Measurements from ENCODE around the gene ZNF17. TPM values are rescaled to one million over a fixed set of nuclear protein-coding genes. Genes with fewer than 3 reads are reported as not detected.

The ZNF17 gene
- total and polyA plus RNA-seq, 2 donors from 2014 or later, result 3.6 to 17.7 TPM

DNA sequence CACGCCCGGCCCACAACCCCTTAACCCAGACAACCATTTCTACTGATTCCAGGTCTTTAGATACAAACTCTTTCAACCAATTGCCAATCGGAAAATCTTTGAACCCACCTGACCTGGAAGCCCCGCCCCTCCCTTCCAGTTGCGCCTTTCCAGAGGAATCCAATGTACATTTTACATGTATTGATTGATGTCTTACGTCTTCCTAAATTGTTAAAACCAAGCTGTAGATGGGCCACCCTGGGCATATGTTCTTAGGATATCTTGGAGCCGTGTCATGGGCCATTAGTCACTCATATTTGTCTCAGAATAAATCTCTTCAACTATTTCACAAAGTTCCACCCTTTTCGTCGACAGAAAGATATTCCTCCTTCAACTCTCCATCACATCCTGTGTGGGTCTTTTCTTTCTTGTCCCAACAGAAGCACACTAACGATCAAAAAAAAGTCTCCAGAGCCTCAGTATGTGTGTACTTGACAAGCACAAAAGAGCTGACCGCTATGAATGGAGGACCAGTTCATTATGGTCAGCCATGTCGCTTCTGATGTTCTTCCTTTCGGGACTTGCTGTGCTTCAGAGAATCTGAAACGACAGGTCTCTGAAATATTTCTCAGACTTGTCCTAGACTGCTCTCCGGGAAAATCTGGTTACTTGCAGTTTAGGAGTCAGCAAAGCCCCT, 23.6 kb downstream of the ZNF17 start:
- H3K27ac ChIP-seq (ENCODE audit: low read depth in 2 of 2, low read length in 2 of 2), result no peak overlapping the region
- DNase-seq, result peak in 2 of 5 donors; percentile 30 to 59

DNA sequence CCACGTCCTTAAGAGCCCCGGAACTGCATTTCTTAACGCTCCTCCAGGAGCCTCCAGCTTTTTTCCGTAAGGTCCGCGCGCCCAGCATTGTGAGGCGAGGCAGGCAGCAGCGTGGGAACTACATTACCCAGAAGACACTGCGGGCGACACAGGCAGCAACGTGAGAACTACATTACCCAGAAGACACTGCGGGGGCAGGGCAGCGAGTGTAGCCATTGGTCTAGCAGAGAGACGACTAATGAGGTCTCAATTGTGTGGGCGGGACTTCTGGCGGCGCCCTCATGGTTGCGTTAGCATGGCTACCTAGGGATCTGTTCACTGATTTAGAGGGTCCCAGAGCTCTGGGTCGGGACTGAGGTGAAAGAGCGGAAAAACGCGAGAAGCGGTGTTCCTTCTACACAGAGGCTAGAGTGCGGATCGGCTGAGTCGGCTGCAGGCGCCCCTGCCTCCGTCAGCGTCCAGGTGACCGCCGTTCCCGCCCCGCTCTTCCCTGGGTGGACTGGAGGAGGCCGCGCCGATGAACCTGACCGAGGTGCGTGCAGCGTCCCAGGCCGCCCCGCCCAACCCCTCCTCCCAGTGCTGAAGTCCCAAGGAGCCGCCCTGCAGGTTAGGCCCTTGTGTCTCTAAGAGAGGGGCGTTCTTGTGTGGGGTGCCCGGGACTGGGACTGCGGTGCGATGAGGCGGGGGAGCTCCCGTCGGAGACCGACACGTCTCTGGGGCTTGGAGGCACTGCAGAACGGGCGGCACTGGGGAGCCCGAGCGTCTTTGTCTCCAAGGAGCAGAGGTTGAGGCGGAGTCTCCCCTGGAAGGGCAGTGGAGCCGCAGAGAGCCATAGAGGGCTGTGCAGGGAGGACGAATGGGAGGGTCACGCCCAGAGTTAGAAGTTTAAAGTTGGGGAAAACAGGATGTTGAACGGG, 24.4 kb downstream of the ZNF17 start, which contains the start of gene ZNF749:
TSS of gene ZNF749 (plus strand) at position 264 of the 917 bp plus-strand sequence. CDS start at position 518, 254 bp downstream.
- TF ChIP-seq, protein P1, sequence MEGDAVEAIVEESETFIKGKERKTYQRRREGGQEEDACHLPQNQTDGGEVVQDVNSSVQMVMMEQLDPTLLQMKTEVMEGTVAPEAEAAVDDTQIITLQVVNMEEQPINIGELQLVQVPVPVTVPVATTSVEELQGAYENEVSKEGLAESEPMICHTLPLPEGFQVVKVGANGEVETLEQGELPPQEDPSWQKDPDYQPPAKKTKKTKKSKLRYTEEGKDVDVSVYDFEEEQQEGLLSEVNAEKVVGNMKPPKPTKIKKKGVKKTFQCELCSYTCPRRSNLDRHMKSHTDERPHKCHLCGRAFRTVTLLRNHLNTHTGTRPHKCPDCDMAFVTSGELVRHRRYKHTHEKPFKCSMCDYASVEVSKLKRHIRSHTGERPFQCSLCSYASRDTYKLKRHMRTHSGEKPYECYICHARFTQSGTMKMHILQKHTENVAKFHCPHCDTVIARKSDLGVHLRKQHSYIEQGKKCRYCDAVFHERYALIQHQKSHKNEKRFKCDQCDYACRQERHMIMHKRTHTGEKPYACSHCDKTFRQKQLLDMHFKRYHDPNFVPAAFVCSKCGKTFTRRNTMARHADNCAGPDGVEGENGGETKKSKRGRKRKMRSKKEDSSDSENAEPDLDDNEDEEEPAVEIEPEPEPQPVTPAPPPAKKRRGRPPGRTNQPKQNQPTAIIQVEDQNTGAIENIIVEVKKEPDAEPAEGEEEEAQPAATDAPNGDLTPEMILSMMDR (IDR thresholded peaks at IDR 0.05; ENCODE audit: borderline replicate concordance, extremely low read depth, insufficient read depth), result peak; percentile 3
- FAIRE-seq, result peak; percentile 96
- Histone ChIP-seq H3K9me3 (ENCODE audit: control insufficient read depth in 2 of 3, insufficient read depth in 1 of 3, low read length in 3 of 3) (peaks cover 0 to 2% (median 0%) of the 10 kb centered on the region in 3 donors), H3K27me3 (ENCODE audit: control insufficient read depth, insufficient read depth, low read length) (no peaks in the 10 kb centered on the region), H3K27ac (ENCODE audit: low read depth in 2 of 2, low read length in 2 of 2) (peak within 1 kb of the TSS in 1 of 2 donors; percentile 43), H3K4me1 (ENCODE audit: control insufficient read depth in 2 of 3, insufficient read depth in 2 of 3, low read depth in 1 of 3, low read length in 3 of 3) (peaks cover 0 to 12% (median 10%) of the 10 kb centered on the region in 3 donors), H3K4me3 (ENCODE audit: low read length in 3 of 3) (peak within 1 kb of the TSS; percentile 74 to 96 (median 83)), H3K9ac (ENCODE audit: low read length in 3 of 3) (peak within 1 kb of the TSS; percentile 67 to 84 (median 73)), H3K36me3 (ENCODE audit: control insufficient read depth in 2 of 3, insufficient read depth in 3 of 3, low read length in 3 of 3) (peaks cover 4 to 6% (median 5%) of the 10 kb centered on the region in 3 donors)
- intact Hi-C loops (cut with DNase I), result no loop called here
- DNase-seq, result peak; percentile 99

More for the DNA sequence above, 23.6 kb downstream of the ZNF17 start:
- peaks cover 4 to 6% (median 5%) of the 10 kb centered on the region in 3 donors for H3K36me3 ChIP-seq (ENCODE audit: control insufficient read depth in 2 of 3, insufficient read depth in 3 of 3, low read length in 3 of 3)
- peaks cover 0 to 2% (median 0%) of the 10 kb centered on the region in 3 donors for H3K9me3 ChIP-seq (ENCODE audit: control insufficient read depth in 2 of 3, insufficient read depth in 1 of 3, low read length in 3 of 3)
- H3K27me3 ChIP-seq (ENCODE audit: control insufficient read depth, insufficient read depth, low read length), result no peaks in the 10 kb centered on the region
- peak overlapping the region; percentile 74 to 96 (median 83) for H3K4me3 ChIP-seq (ENCODE audit: low read length in 3 of 3)
- intact Hi-C loops (cut with DNase I), result no loop called here
- no peak for FAIRE-seq
- peak overlapping the region; percentile 0 to 79 (median 31) for H3K9ac ChIP-seq (ENCODE audit: low read length in 3 of 3)
- peaks cover 0 to 12% (median 10%) of the 10 kb centered on the region in 3 donors for H3K4me1 ChIP-seq (ENCODE audit: control insufficient read depth in 2 of 3, insufficient read depth in 2 of 3, low read depth in 1 of 3, low read length in 3 of 3)
- TF ChIP-seq, protein P1 (IDR thresholded peaks at IDR 0.05; ENCODE audit: borderline replicate concordance, extremely low read depth, insufficient read depth), result no peak

DNA sequence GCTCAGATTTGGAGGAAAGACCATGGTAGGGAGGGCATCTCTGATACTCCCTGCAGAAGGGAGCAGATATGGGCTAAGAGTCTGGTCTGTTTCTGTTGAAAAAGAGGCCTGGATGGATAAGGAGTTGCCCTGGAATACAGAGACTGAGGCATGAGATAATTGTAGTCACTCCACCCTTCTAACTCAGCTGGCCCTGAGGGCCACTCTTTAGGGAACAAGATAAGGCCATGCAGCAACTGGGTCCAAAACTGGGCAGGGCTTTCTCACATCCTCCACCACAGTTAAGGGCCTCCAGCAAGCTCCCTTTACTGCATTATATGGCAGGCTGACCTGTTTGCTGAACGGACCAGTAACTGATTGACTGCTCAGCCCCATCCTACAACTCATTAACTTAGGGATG, 25.5 kb downstream of the ZNF17 start:
- Histone ChIP-seq H3K27me3 (ENCODE audit: control insufficient read depth, insufficient read depth, low read length) (no peaks in the 10 kb centered on the region), H3K27ac (ENCODE audit: low read depth in 2 of 2, low read length in 2 of 2) (no peak overlapping the region), H3K36me3 (ENCODE audit: control insufficient read depth in 2 of 3, insufficient read depth in 3 of 3, low read length in 3 of 3) (peaks cover 4 to 6% (median 5%) of the 10 kb centered on the region in 3 donors), H3K4me1 (ENCODE audit: control insufficient read depth in 2 of 3, insufficient read depth in 2 of 3, low read depth in 1 of 3, low read length in 3 of 3) (peaks cover 0 to 12% (median 10%) of the 10 kb centered on the region in 3 donors), H3K9ac (ENCODE audit: low read length in 3 of 3) (peak overlapping the region in 1 of 3 donors; percentile 16), H3K9me3 (ENCODE audit: control insufficient read depth in 2 of 3, insufficient read depth in 1 of 3, low read length in 3 of 3) (peaks cover 0 to 2% (median 0%) of the 10 kb centered on the region in 3 donors), H3K4me3 (ENCODE audit: low read length in 3 of 3) (peak overlapping the region; percentile 12 to 96 (median 83))
- TF ChIP-seq, protein P1 (IDR thresholded peaks at IDR 0.05; ENCODE audit: borderline replicate concordance, extremely low read depth, insufficient read depth), result no peak
- DNase-seq, result peak in 2 of 5 donors; percentile 13 to 27
- intact Hi-C loops (cut with DNase I), result no loop called here
- no peak for FAIRE-seq
